ENCODE results near the gene WNK2.

DNA sequence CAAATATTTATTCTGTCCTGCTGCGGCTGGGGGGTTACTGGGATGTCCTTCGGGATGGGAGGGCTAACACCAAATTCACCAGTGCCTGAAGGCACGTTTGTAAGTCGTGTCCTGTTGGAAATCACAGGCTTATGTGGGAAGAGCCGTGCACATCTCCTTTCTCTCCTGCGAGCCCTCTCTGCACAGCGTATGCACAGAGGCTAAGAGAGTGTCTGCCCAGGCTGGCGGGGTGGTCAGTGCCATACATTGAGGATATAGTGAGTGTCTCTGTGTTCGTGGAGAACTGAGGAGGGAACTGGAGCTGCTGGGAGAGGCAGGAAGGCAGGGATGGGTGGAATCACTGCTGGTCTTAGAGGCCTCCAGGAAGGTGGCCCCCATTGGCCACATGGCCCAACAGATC lies 110.1 kb downstream of the WNK2 start:
- TF ChIP-seq POLR2A (IDR thresholded peaks at IDR 0.05), result no peak
- TF ChIP-seq, protein P1, sequence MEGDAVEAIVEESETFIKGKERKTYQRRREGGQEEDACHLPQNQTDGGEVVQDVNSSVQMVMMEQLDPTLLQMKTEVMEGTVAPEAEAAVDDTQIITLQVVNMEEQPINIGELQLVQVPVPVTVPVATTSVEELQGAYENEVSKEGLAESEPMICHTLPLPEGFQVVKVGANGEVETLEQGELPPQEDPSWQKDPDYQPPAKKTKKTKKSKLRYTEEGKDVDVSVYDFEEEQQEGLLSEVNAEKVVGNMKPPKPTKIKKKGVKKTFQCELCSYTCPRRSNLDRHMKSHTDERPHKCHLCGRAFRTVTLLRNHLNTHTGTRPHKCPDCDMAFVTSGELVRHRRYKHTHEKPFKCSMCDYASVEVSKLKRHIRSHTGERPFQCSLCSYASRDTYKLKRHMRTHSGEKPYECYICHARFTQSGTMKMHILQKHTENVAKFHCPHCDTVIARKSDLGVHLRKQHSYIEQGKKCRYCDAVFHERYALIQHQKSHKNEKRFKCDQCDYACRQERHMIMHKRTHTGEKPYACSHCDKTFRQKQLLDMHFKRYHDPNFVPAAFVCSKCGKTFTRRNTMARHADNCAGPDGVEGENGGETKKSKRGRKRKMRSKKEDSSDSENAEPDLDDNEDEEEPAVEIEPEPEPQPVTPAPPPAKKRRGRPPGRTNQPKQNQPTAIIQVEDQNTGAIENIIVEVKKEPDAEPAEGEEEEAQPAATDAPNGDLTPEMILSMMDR (IDR thresholded peaks at IDR 0.05), result no peak
